IPS-18a (cell line): ENCODE measurements around the gene PHTF1.

ENCODE experiments used
- H3K27ac ChIP-seq: one replicate; pipeline ENCODE4 v1.5.1; 2013; ENCODE audit warnings: low read length
- H3K27me3 ChIP-seq: one replicate; pipeline ENCODE4 v1.6.1; 2013; ENCODE audit warnings: mild to moderate bottlenecking, low read length; ENCODE audit not compliant: control insufficient read depth, insufficient read depth
- H3K36me3 ChIP-seq: one replicate; pipeline ENCODE4 v1.6.1; 2013; ENCODE audit warnings: low read depth, low read length; ENCODE audit not compliant: control insufficient read depth
- H3K4me1 ChIP-seq: one replicate; pipeline ENCODE4 v1.6.1; 2013; ENCODE audit warnings: low read depth, low read length; ENCODE audit not compliant: control insufficient read depth
- H3K4me3 ChIP-seq: one replicate; pipeline ENCODE4 v1.5.1; 2013; ENCODE audit warnings: low read length
- H3K9ac ChIP-seq: one replicate; pipeline ENCODE4 v1.6.1; 2013; ENCODE audit warnings: mild to moderate bottlenecking, low read length, moderate library complexity
- H3K9me3 ChIP-seq: one replicate; pipeline ENCODE4 v1.6.1; 2013; ENCODE audit warnings: low read depth, low read length; ENCODE audit not compliant: control insufficient read depth

The PHTF1 gene

GRCh38 chr1:113792471-113792870, 33.2 kb upstream of the PHTF1 start:
- no peak overlapping the region for H3K4me3 ChIP-seq
- peaks cover 15% of the 10 kb centered on the region for H3K36me3 ChIP-seq
- H3K4me1 ChIP-seq: no peaks in the 10 kb centered on the region
- H3K27ac ChIP-seq: no peak overlapping the region
- H3K9me3 ChIP-seq: no peaks in the 10 kb centered on the region
- no peaks in the 10 kb centered on the region for H3K27me3 ChIP-seq
- H3K9ac ChIP-seq: no peak overlapping the region

GRCh38 chr1:113788802-113789201, 29.5 kb upstream of the PHTF1 start:
- H3K4me1 ChIP-seq: no peaks in the 10 kb centered on the region

GRCh38 chr1:113787663-113788062, 28.4 kb upstream of the PHTF1 start:
- Histone ChIP-seq H3K9me3 (no peaks in the 10 kb centered on the region), H3K36me3 (no peaks in the 10 kb centered on the region), H3K9ac (no peak overlapping the region), H3K4me3 (no peak overlapping the region), H3K27ac (no peak overlapping the region), H3K27me3 (no peaks in the 10 kb centered on the region), H3K4me1 (no peaks in the 10 kb centered on the region)

More at GRCh38 chr1:113788802-113789201, 29.5 kb upstream of the PHTF1 start:
- Histone ChIP-seq H3K9ac (no peak overlapping the region), H3K9me3 (no peaks in the 10 kb centered on the region), H3K27me3 (no peaks in the 10 kb centered on the region), H3K36me3 (no peaks in the 10 kb centered on the region), H3K27ac (no peak overlapping the region), H3K4me3 (no peak overlapping the region)

DNA sequence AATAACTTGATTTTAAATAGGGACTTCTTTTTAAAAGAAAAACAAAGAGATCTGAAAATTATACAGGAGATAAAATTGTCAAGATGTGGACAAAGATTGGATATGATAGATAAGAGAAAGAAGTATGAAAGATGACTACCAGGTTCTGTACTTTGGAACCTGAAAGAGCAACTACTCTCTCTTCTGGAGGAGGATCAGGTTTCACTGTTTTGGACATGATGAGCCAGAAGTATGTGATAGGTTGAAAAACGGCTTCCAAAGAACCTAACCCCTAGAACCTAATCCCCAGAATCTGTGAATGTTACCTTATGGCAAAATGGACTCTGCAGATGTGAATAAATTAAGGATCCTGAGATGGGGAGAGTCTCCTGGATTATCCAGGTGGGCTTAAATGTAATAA, 26.8 kb upstream of the PHTF1 start:
- Histone ChIP-seq H3K4me1 (peaks cover 10% of the 10 kb centered on the region), H3K9ac (no peak overlapping the region), H3K27ac (no peak overlapping the region), H3K36me3 (no peaks in the 10 kb centered on the region), H3K4me3 (no peak overlapping the region), H3K27me3 (no peaks in the 10 kb centered on the region), H3K9me3 (no peaks in the 10 kb centered on the region)

GRCh38 chr1:113784104-113784779, 25.0 kb upstream of the PHTF1 start:
- Histone ChIP-seq H3K27me3 (no peaks in the 10 kb centered on the region), H3K4me3 (no peak overlapping the region), H3K9ac (no peak overlapping the region), H3K36me3 (no peaks in the 10 kb centered on the region), H3K9me3 (no peaks in the 10 kb centered on the region), H3K4me1 (peaks cover 10% of the 10 kb centered on the region), H3K27ac (no peak overlapping the region)

- no peak overlapping the region for H3K4me3 ChIP-seq
- H3K36me3 ChIP-seq: no peaks in the 10 kb centered on the region
- H3K27me3 ChIP-seq: no peaks in the 10 kb centered on the region
- H3K27ac ChIP-seq: no peak overlapping the region
- H3K9me3 ChIP-seq: no peaks in the 10 kb centered on the region
- H3K9ac ChIP-seq: no peak overlapping the region
- H3K4me1 ChIP-seq: peaks cover 10% of the 10 kb centered on the region
Measured at GRCh38 chr1:113783254-113784103, 24.2 kb upstream of the PHTF1 start.

DNA sequence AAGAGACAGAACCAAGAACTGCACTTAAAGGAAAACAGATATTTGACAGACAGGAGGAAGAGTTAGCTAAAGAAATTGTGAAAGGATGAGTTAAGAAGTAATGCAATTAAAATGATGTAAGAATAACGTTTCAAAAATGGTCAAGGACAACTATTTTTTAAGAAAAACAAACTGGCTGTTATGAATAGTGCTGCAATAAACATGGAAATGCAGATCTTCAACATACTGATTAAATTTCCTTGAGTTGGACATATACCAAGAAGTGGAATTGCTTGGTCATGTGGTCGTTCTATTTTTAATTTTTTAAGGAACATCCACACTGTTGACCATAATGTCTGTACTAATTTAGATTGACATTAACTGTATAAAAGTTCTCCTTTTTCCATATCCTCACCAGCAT, 23.1 kb upstream of the PHTF1 start:
- peaks cover 10% of the 10 kb centered on the region for H3K4me1 ChIP-seq
- no peak overlapping the region for H3K27ac ChIP-seq
- no peak overlapping the region for H3K9ac ChIP-seq
- no peaks in the 10 kb centered on the region for H3K36me3 ChIP-seq
- H3K27me3 ChIP-seq: no peaks in the 10 kb centered on the region
- H3K4me3 ChIP-seq: no peak overlapping the region
- no peaks in the 10 kb centered on the region for H3K9me3 ChIP-seq

DNA sequence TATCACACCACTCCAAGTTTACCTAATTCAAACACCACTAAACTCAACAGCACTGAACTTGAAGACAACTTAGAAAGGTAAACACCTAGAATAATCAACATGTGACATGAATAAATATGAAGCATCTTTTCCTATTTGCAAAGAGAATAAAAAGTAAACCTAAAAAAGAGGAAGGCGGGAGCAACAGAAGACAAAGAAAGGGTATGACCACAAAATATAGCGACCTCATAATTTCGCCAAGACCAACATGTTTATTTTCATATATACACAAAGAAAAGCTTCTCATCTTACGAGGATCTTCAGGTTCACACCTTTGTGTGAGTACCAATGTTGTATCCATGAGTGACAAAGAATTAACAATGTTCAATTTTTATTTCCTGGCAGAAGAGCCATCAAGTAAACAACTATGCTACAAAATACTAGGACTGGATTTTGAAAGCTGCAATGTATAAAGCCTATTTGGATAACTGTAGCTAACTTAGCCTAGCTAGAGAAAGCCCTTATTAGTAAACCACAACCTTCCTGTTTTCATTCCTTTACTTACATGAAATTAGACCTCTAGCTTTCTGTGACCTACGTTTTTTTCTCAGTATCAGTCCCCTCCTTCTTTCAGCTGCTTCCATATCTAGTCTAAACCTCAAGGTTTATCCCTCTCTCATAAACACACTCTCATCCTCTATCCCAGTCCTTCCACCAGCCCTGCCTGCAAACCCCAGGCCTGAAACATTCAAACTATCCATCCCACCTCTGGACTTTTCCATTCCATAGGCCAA, 21.3 kb upstream of the PHTF1 start:
- H3K27ac ChIP-seq: no peak overlapping the region
- H3K9me3 ChIP-seq: no peaks in the 10 kb centered on the region
- peaks cover 10% of the 10 kb centered on the region for H3K4me1 ChIP-seq

DNA sequence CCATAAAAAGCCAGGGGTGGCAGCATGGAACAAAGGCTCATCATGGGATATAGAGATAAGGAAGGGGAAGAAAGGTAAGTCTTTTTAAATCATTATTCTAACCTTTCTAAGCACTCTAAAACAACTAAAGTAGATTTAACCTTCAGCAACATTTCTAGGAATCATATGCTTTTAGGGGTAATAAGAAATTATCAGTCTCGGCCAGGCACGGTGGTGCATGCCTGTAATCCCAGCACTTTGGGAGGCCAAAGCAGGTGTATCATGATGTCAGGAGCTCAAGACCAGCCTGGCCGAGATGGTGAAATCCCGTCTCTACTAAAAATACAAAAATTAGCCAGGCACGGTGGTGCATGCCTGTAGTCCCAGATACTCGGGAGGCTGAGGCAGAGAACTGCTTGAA, 20.3 kb upstream of the PHTF1 start:
- Histone ChIP-seq H3K36me3 (peaks cover 10% of the 10 kb centered on the region), H3K4me3 (no peak overlapping the region), H3K9me3 (no peaks in the 10 kb centered on the region), H3K27ac (no peak overlapping the region), H3K9ac (no peak overlapping the region), H3K4me1 (peaks cover 10% of the 10 kb centered on the region), H3K27me3 (no peaks in the 10 kb centered on the region)

More for the DNA sequence above, 21.3 kb upstream of the PHTF1 start:
- Histone ChIP-seq H3K4me3 (no peak overlapping the region), H3K9ac (no peak overlapping the region), H3K36me3 (peaks cover 10% of the 10 kb centered on the region), H3K27me3 (no peaks in the 10 kb centered on the region)

DNA sequence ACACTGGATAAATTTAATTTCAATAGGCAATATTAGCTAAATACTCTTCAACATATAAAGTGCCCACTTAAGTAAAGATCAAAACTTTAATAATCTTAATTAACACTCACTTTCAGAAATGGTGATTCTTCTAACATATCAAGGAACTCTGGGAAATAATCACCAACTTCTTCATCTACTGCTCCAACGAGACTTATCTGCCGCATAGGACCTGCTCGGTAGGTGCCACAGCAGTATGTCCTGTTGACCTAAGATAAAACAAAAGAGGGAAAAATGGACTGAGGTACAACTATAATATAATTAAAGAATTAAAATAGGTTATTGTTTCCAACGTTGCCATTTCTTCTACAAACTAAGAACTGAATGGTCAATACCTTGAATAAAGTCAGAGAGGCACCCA, 18.3 kb upstream of the PHTF1 start:
- Histone ChIP-seq H3K36me3 (peaks cover 10% of the 10 kb centered on the region), H3K27ac (no peak overlapping the region), H3K9me3 (no peaks in the 10 kb centered on the region), H3K9ac (no peak overlapping the region), H3K4me3 (no peak overlapping the region), H3K4me1 (peaks cover 10% of the 10 kb centered on the region), H3K27me3 (no peaks in the 10 kb centered on the region)

DNA sequence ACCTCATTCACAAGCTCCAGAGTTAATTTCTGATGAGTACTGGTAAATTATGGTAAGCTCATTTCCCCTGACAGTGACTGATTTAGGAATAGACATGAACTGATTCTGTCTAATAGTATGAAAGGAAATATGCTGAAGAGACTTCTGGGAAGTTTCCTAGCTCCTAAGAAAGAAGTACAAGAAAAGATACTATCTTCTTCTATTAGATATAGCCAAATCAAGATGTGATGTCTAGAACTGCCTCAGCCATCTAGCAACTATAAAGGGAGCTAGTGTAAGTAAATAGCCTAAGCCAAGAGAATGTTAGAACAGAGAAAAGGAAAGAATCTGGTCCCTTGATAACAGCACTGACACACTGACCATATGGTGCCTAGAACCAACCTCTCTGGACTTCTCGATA, 10.7 kb upstream of the PHTF1 start:
- Histone ChIP-seq H3K9ac (no peak overlapping the region), H3K4me3 (no peak overlapping the region), H3K27me3 (no peaks in the 10 kb centered on the region), H3K4me1 (peaks cover 51% of the 10 kb centered on the region), H3K27ac (no peak overlapping the region), H3K9me3 (no peaks in the 10 kb centered on the region), H3K36me3 (peaks cover 18% of the 10 kb centered on the region)
